CD4-positive, alpha-beta T cell treated with Interleukin-4 for 4 hours (primary cell): ENCODE measurements around the gene CNTN4.
"Not testable (repeated sequence)": the region's sequence is repeated elsewhere in the genome, so short reads cannot be mapped to it uniquely, and the experiment has no call there.

Experiments used
- DNase-seq: peaks from one replicate; pipeline ENCODE4 v3.0.0-alpha.2; 2020

The CNTN4 gene

DNA sequence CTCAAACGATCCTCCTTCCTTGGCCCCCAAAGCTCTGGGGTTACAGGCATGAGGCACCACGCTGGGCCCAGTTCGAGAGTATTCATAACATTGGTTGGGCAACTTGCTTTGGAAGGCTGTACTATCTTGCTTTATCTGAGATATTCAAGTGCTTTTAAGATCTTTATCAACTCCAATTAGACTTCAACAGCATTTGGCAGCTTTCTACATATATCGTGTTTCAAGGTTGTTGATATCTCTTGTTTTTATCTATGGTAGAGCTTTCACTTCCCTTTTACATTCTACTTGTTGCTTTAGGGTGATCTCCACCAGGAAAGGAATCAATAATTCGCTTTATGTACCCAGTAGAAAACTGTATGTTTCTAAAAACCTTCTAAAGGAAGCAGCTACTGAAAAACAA is 616.2 kb downstream of the CNTN4 start:
- no peak for DNase-seq

GRCh38 chr3:2727101-2727500 is 628.4 kb downstream of the CNTN4 start:
- DNase-seq: no peak

DNA sequence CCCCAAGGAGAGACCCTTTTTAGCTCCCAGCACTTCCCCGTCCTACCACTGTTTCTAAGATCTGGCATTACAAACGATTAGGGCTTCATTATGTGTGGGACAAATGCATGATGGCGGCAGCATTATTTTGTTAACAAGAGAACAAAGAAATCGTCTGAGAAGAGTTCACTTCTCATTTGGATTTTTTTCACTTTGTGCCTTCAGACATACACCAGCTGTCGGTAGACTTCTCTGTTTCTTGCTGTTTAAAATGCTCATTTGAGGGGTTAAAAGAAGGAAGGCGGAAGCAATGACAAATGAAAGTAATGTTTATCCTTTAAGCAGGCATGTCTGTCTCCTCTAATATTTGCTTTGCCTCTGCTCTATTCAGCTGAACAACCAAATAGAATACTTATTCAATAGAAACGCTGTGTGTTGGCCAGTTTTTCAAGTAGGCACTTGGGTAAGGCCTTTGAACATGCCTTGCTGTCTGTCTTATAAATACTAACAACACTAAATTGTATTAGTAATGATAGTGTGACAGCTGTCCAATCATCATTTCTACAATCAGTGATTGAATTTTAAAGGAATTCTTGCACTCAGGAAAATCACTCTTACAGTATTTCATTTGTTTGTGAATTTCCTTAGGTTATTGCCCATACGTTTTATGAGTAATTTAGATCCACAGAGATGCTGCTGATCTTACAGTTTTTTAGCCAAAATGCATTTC is 629.1 kb downstream of the CNTN4 start:
- no peak for DNase-seq

DNA sequence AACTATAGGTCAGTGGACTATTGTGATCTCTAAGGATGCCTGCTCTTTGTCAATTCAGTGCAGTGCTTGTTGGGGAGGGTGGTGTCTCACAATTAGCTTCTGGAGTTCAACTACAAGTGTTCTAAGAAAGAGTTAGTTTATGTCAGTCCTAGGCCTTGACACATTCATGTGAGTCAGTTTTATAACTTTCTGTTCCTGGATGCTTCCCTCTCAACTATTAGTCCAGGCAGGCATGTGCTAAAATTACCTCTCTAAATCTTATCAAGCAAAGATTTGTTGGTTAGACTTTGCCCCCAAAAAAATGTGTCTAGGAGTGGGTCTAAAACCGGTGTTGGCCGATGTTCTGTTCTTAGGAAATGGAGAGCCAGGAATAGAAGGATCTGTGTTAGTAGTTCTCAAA is 633.2 kb downstream of the CNTN4 start:
- no peak for DNase-seq

DNA sequence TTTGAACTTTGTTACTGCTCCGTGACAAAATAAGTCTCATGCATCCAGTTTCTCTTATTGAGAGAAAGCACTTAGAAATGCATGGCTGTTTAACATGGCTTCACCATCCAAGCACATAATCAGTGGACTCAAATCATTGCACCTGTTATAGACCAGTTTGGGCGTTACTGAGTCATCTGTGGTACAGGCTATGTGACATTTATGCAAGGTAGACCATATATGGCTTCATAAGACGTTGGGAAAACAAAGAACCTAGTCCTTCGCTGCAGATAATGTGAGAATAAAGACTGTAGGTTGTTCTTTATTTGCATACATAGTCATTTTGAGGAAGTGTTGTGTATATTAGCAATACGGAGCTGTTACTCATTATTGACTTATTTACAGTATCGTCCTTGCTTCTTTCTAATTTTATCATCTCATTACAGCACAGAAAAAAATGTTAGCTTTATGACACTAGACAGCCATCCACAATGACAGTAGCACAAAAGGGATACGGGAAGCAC is 636.8 kb downstream of the CNTN4 start:
- DNase-seq: no peak

DNA sequence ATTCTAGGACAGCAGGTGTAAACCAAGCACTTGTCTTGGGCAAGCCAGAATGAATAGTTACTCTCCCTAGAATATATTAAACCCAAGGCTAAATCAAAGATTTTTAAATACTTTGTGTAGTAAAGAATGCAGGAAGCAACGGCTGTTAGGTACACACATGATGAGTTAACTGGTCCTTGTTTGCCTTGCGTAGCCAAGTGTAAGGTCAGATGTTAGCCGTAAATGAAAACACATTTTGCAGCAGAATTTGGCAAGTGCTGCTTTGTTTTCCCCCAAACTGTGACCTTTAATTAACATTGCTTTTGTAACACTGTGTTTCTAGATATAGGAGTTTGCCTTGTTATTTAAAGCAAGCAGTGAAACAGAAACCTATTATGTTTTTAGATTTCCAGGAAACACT is 642.9 kb downstream of the CNTN4 start:
- no peak for DNase-seq

DNA sequence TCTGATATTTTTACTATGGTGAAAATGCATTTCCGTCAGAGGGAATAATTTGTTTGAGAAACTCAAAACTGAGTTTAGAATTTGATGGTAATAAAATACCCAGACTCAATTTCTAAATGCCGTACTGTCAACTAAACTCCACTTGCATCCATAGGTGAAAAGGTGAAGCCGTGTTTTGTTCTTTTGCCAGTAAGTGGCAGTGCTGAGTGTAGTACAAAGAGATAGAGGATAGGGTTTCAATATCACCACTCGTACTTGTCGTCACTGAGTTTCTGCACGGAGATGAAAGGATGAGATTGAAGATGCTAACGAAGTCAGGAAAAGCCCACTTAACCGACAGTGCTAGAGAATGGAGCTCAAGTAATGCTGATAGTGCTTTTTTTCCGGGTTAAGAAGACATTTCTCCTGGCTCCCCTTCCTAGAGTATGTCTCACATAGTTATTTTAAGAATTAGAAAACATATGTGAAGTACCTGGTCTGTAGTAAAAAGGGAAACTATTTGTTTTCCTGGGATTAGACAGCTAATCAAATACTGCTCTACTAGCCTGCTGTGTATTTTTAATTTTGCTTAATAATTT is 666.4 kb downstream of the CNTN4 start:
- peak; percentile 2 for DNase-seq

- DNase-seq: no peak
Observed at GRCh38 chr3:2770451-2770850, 671.8 kb downstream of the CNTN4 start.

GRCh38 chr3:2771193-2771592 is 672.5 kb downstream of the CNTN4 start:
- no peak for DNase-seq

- DNase-seq: no peak
Observed at GRCh38 chr3:2771741-2772140, 673.1 kb downstream of the CNTN4 start.

GRCh38 chr3:2772803-2773202 is 674.1 kb downstream of the CNTN4 start:
- no peak for DNase-seq

DNA sequence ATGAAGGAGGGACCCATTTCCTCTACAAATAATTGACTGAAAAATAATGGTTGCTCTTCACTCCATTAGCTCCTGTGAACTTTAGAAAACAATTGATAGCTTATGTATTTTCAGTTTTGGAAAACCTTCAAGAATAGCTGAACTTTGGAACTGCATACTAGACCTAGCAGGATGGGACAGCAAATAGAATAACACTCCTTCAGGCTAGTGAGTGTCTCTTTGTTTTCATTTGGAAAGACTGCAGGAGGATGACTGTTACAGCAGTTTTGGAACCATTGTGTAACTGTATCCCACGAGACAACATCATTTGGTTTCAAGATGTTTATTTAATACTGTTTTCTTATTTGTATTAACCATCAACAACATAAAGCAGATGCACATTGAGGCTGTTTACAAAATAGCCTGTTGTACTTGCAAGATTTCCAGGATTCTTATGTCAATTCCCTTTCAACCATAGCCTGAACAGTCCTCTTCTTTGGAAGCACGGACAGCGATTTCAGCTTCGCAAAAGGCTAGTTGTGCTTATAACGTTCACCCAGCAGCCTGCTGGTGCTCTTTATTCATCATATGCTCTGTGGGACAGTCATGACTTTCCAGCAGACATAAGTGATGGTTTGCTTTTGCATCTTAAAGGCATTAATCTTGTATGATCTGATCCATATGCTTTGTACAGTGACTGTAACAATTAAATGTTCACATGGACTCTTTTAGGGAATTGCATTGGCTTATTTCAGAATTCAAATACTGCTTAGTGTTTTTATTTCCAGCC is 676.0 kb downstream of the CNTN4 start:
- no peak for DNase-seq

DNA sequence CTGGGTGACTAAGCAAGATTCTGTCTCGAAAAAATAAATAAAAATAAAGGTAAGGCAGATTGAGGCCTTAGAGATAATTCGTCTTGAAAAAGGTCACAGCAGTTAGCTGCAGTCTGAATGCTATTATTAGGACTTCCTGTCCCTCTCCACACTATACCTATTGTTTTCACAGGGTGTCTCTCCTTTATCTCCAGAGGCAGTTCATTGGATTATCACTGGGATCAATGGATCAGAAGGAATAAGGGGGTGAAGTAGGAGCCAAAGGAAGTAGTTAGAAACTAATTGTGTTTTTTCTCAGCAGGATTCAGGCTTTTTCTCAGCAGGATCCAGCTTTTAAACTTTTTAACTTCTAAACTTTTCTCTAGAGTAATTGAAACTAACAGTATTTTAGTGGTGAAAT is 684.6 kb downstream of the CNTN4 start:
- no peak for DNase-seq

- no peak for DNase-seq
Observed at GRCh38 chr3:2784627-2785026, 686.0 kb downstream of the CNTN4 start.

DNA sequence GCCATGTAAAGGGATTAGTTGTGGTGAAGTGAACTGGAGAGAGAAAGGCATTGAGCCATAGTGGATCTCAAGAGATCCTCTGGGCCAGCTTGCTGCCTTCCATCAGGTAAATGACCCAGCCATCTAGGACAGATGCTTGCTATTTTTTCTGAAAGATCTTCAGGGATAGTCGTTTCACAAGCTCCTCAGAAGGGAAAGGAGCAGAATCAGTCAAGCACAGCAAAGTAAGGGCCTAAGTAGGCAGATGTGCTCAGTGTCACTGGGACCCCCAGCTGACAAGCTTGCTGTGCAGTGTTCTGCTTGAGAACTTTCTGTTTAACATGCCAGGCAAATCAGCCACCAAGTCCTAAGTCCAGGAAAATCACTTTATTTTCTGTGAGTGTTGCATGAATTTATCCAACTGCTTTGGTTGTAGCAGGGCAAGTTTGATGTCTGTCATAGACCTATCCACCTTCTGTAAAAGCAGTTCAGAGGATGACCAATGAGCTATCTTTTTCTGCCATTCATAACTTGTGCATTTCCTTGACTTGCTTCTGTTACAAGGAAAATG is 691.7 kb downstream of the CNTN4 start:
- DNase-seq: no peak

- DNase-seq: no peak
Observed at GRCh38 chr3:2792432-2792831, 693.8 kb downstream of the CNTN4 start.

GRCh38 chr3:2793987-2794386 is 695.3 kb downstream of the CNTN4 start:
- DNase-seq: no peak

DNA sequence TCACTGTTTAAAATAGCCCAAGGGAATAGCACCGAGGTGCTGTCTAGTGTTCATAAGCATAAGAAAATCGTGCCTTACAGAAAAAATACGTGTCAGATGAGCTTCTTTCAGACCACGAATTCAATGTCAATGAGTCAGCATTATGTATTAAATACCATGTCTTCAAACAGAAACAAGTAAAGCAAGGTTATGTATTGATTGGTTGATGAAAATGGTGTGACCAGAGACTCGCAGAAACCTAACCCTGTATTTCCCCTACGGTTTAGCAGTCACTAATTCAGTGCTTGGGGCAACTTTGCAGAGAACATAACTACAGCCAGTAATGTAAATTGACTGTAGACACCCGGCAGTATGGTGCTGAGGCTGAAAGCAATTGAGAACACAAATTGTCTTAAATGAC is 703.8 kb downstream of the CNTN4 start:
- no peak for DNase-seq

- no peak for DNase-seq
Observed at GRCh38 chr3:2807514-2807913, 708.8 kb downstream of the CNTN4 start.

GRCh38 chr3:2810723-2811122 is 712.1 kb downstream of the CNTN4 start:
- DNase-seq: no peak

DNA sequence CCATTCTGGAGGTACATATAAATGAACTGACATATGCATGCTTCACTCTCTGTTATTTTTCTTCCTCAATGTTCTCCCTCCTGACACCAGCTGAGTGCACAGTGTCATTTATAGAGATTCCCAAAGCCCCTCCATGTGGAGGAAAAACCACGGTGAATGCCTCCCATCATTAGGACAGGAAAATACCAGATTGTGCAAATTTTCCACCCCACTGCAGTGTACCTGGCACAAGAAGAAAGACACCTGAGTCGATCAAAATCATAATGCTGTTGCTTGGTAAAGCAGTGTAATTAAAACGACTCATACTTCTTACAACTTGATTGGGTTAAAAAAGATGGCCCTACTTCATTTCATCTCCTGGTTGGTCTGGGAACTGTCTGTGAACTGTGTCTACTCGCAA is 720.9 kb downstream of the CNTN4 start:
- no peak for DNase-seq

- not testable (repeated sequence) for DNase-seq
Observed at GRCh38 chr3:2820982-2821381, 722.3 kb downstream of the CNTN4 start.

GRCh38 chr3:2822611-2823010 is 723.9 kb downstream of the CNTN4 start:
- DNase-seq: no peak

DNA sequence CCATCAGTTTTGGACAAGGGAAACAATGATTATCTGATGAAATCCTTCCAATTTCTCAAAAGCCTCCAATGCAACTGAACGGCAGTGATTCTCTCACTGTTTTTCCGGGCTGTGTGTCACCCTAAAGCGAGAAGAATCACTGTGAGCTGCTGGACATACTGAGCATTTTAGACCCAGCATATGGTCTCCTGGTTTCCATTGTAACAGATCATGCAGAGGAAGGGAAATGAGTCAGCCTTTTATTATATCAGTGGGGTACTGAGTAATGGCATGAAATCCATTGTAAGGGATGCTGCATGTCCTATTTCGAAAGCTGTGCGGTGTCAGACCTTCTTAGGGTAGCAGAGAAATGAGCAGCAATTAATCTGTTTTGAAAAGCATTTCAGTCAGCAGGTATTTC is 724.4 kb downstream of the CNTN4 start:
- DNase-seq: no peak
